Stimulated activated CD8-positive, alpha-beta memory T cell treated with anti-CD3 and anti-CD28 coated beads, Interleukin-15, amount 100 ng/mL, for 1 hour (primary cell): Measurements from ENCODE around the gene HNRNPUL1.
"Not testable (repeated sequence)": the region's sequence is repeated elsewhere in the genome, so short reads cannot be mapped to it uniquely, and the experiment has no call there.

Experiments
- DNase-seq: peaks from one replicate; pipeline ENCODE4 v3.0.0-alpha.2; 2020; ENCODE audit warnings: low read depth

HNRNPUL1 gene

GRCh38 chr19:41325947-41326706, 62.0 kb downstream of the HNRNPUL1 start:
- DNase-seq, result no peak

- DNase-seq, result no peak
Observed at GRCh38 chr19:41327076-41327575, 63.0 kb downstream of the HNRNPUL1 start.

GRCh38 chr19:41327576-41328156, 63.5 kb downstream of the HNRNPUL1 start:
- peak; percentile 58 for DNase-seq

- DNase-seq, result no peak
Observed at GRCh38 chr19:41328157-41328841, 64.1 kb downstream of the HNRNPUL1 start.

- no peak for DNase-seq
Observed at GRCh38 chr19:41328842-41329225, 64.7 kb downstream of the HNRNPUL1 start.

- DNase-seq, result no peak
Observed at GRCh38 chr19:41330481-41330880, 66.3 kb downstream of the HNRNPUL1 start.

GRCh38 chr19:41330946-41331678, 66.9 kb downstream of the HNRNPUL1 start:
- DNase-seq, result no peak

GRCh38 chr19:41332000-41332399, 67.8 kb downstream of the HNRNPUL1 start:
- DNase-seq, result no peak

GRCh38 chr19:41332468-41332867, 68.3 kb downstream of the HNRNPUL1 start:
- DNase-seq, result no peak

GRCh38 chr19:41334793-41335192, 70.6 kb downstream of the HNRNPUL1 start:
- no peak for DNase-seq

GRCh38 chr19:41335467-41335866, 71.3 kb downstream of the HNRNPUL1 start:
- DNase-seq, result no peak

- DNase-seq, result no peak
Observed at GRCh38 chr19:41339936-41340335, 75.8 kb downstream of the HNRNPUL1 start.

GRCh38 chr19:41341669-41342490, 77.7 kb downstream of the HNRNPUL1 start:
- no peak for DNase-seq

- DNase-seq, result no peak
Observed at GRCh38 chr19:41344162-41344561, 80.0 kb downstream of the HNRNPUL1 start.

- not testable (repeated sequence) for DNase-seq
Observed at GRCh38 chr19:41346916-41347315, 82.7 kb downstream of the HNRNPUL1 start.

- DNase-seq, result no peak
Observed at GRCh38 chr19:41350735-41351338, 86.7 kb downstream of the HNRNPUL1 start.

- DNase-seq, result peak; percentile 67
Observed at GRCh38 chr19:41351339-41352245, 87.4 kb downstream of the HNRNPUL1 start.

GRCh38 chr19:41352279-41352608, 88.1 kb downstream of the HNRNPUL1 start:
- no peak for DNase-seq

- peak; percentile 60 for DNase-seq
Observed at GRCh38 chr19:41352609-41353465, 88.7 kb downstream of the HNRNPUL1 start.
